H9 (cell line): ENCODE results near the gene CFAP65. TPM values are rescaled to one million over a fixed set of nuclear protein-coding genes. Genes with fewer than 3 reads are reported as not detected.

Experiments
- DNase-seq: peaks from one replicate; pipeline ENCODE4 v3.0.0-alpha.2; 2017
- H2AFZ ChIP-seq: one replicate; pipeline ENCODE4 v1.6.1; 2013; ENCODE audit warnings: mild to moderate bottlenecking, low read length, control low read depth, moderate library complexity
- H2AK5ac ChIP-seq: 2 replicates; pipeline ENCODE4 v1.6.1; 2013; ENCODE audit warnings: low read length, control low read depth, mixed read lengths; ENCODE audit not compliant: insufficient read length
- H2BK120ac ChIP-seq: one replicate; pipeline ENCODE4 v1.6.1; 2013; ENCODE audit warnings: low read depth, mild to moderate bottlenecking, low read length, control low read depth, inconsistent platforms; ENCODE audit not compliant: poor library complexity, severe bottlenecking
- H2BK12ac ChIP-seq: 2 replicates; pipeline ENCODE4 v1.6.1; 2013; ENCODE audit warnings: low read length, control low read depth, mixed read lengths, low read depth; ENCODE audit not compliant: insufficient read length
- H2BK15ac ChIP-seq: 2 replicates; pipeline ENCODE4 v1.6.1; 2013; ENCODE audit warnings: low read depth, low read length, control low read depth
- H2BK20ac ChIP-seq: one replicate; pipeline ENCODE4 v1.6.1; 2013; ENCODE audit warnings: low read depth, mild to moderate bottlenecking, low read length, control low read depth, inconsistent platforms; ENCODE audit not compliant: poor library complexity, severe bottlenecking
- H2BK5ac ChIP-seq: 2 replicates; pipeline ENCODE4 v1.6.1; 2013; ENCODE audit warnings: low read length, control low read depth, mixed read lengths; ENCODE audit not compliant: insufficient read length
- H3K14ac ChIP-seq: 2 replicates; pipeline ENCODE4 v1.6.1; 2013; ENCODE audit warnings: low read length, control low read depth; ENCODE audit not compliant: insufficient read depth
- H3K18ac ChIP-seq: 2 replicates; pipeline ENCODE4 v1.6.1; 2013; ENCODE audit warnings: low read depth, mild to moderate bottlenecking, mixed read lengths, low read length, control low read depth; ENCODE audit not compliant: insufficient read length
- H3K23ac ChIP-seq: 2 replicates; pipeline ENCODE4 v1.6.1; 2013; ENCODE audit warnings: low read length, control low read depth, mixed read lengths, low read depth; ENCODE audit not compliant: insufficient read length
- H3K23me2 ChIP-seq: 2 replicates; pipeline ENCODE4 v1.6.1; 2013; ENCODE audit warnings: low read depth, mild to moderate bottlenecking, mixed read lengths, low read length, control low read depth; ENCODE audit not compliant: insufficient read length, poor library complexity, severe bottlenecking
- H3K27ac ChIP-seq: 2 replicates; pipeline ENCODE4 v1.5.1; 2013; ENCODE audit warnings: low read length, control low read depth, mixed read lengths, low read depth; ENCODE audit not compliant: insufficient read length
- H3K27me3 ChIP-seq: 2 replicates; pipeline ENCODE4 v1.6.1; 2013; ENCODE audit warnings: low read length, control low read depth, inconsistent platforms; ENCODE audit not compliant: insufficient read depth
- H3K4ac ChIP-seq: 2 replicates; pipeline ENCODE4 v1.6.1; 2013; ENCODE audit warnings: low read depth, mild to moderate bottlenecking, control low read depth, inconsistent platforms, low read length, moderate library complexity
- H3K4me1 ChIP-seq: 2 replicates; pipeline ENCODE4 v1.6.1; 2013; ENCODE audit warnings: low read length, control low read depth, inconsistent platforms; ENCODE audit not compliant: insufficient read depth
- H3K4me2 ChIP-seq: 2 replicates; pipeline ENCODE4 v1.6.1; 2013; ENCODE audit warnings: low read length, control low read depth, mixed read lengths; ENCODE audit not compliant: insufficient read length, insufficient read depth
- H3K56ac ChIP-seq: 2 replicates; pipeline ENCODE4 v1.6.1; 2013; ENCODE audit warnings: low read depth, mild to moderate bottlenecking, mixed read lengths, low read length, control low read depth; ENCODE audit not compliant: insufficient read length
- H3K79me1 ChIP-seq: 2 replicates; pipeline ENCODE4 v1.6.1; 2013; ENCODE audit warnings: low read depth, mild to moderate bottlenecking, moderate library complexity, low read length, control low read depth, inconsistent platforms; ENCODE audit not compliant: insufficient read depth, poor library complexity, severe bottlenecking
- H3K79me2 ChIP-seq: 2 replicates; pipeline ENCODE4 v1.6.1; 2013; ENCODE audit warnings: low read length, control low read depth, inconsistent platforms; ENCODE audit not compliant: insufficient read depth
- H3K9ac ChIP-seq: 2 replicates; pipeline ENCODE4 v1.6.1; 2013; ENCODE audit warnings: low read length, control low read depth, mixed read lengths; ENCODE audit not compliant: insufficient read length; ENCODE audit errors: extremely low read depth
- H3K9me3 ChIP-seq: one replicate; pipeline ENCODE4 v1.6.1; 2013; ENCODE audit warnings: low read depth, low read length, inconsistent platforms; ENCODE audit not compliant: control insufficient read depth
- H3T11ph ChIP-seq: one replicate; pipeline ENCODE4 v1.6.1; 2013; ENCODE audit warnings: mild to moderate bottlenecking, low read length, control low read depth, inconsistent platforms
- H4K20me1 ChIP-seq: one replicate; pipeline ENCODE4 v1.6.1; 2013; ENCODE audit not compliant: control insufficient read depth, insufficient read length, insufficient read depth
- H4K5ac ChIP-seq: 2 replicates; pipeline ENCODE4 v1.6.1; 2013; ENCODE audit warnings: low read depth, mild to moderate bottlenecking, mixed read lengths, low read length, control low read depth; ENCODE audit not compliant: insufficient read length
- H4K8ac ChIP-seq: replicated peaks from 2 replicates; pipeline ENCODE4 v1.6.1; 2013; ENCODE audit warnings: low read length, control low read depth, mixed read lengths, low read depth; ENCODE audit not compliant: insufficient read length
- H4K91ac ChIP-seq: 2 replicates; pipeline ENCODE4 v1.6.1; 2013; ENCODE audit warnings: low read depth, mild to moderate bottlenecking, moderate library complexity, mixed read lengths, low read length, control low read depth; ENCODE audit not compliant: insufficient read length
- H3K27ac Mint-ChIP-seq, 3 experiments: 2 replicates in 2 of 3; 3 replicates in 1 of 3; pipeline ENCODE4 v1.8.0; 2020 to 2021; ENCODE audit warnings: mixed read lengths in 3 of 3, mild to moderate bottlenecking in 1 of 3, moderate library complexity in 1 of 3
- H3K27me3 Mint-ChIP-seq: 2 replicates; pipeline ENCODE4 v1.8.0; 2021; ENCODE audit warnings: low read depth, mild to moderate bottlenecking, moderate library complexity, mixed read lengths
- H3K36me3 Mint-ChIP-seq, 3 experiments: 2 replicates in 2 of 3; 3 replicates in 1 of 3; pipeline ENCODE4 v1.8.0; 2020 to 2021; ENCODE audit warnings: low read depth in 3 of 3, mixed read lengths in 3 of 3; ENCODE audit not compliant: insufficient read depth in 1 of 3
- H3K4me1 Mint-ChIP-seq, 2 experiments: 2 replicates each; pipeline ENCODE4 v1.8.0; 2020; ENCODE audit warnings: mixed read lengths in 2 of 2
- H3K4me3 Mint-ChIP-seq, 2 experiments: 2 replicates in 1 of 2; 3 replicates in 1 of 2; pipeline ENCODE4 v1.8.0; 2020 to 2021; ENCODE audit warnings: mild to moderate bottlenecking in 2 of 2, mixed read lengths in 2 of 2, moderate library complexity in 1 of 2
- H3K9me3 Mint-ChIP-seq, 2 experiments: 2 replicates in 1 of 2; 3 replicates in 1 of 2; pipeline ENCODE4 v1.8.0; 2020; ENCODE audit warnings: mild to moderate bottlenecking in 2 of 2, mixed read lengths in 2 of 2, moderate library complexity in 1 of 2
- CTCF ChIP-seq: fragments of 200-600 bp; sonication (generic); conservative IDR thresholded peaks from 3 replicates; pipeline ENCODE4 v1.8.0; 2021; ENCODE audit warnings: antibody characterized with exemption, mild to moderate bottlenecking
- WGBS: extraction: QIAGEN DNeasy Blood & Tissue Kit; methylation state at CpG from one replicate; pipeline ENCODE4 v1.1.7; 2013; ENCODE audit warnings: missing lambda C conversion rate, low lambda C conversion rate, mixed read lengths; ENCODE audit not compliant: insufficient read length; ENCODE audit errors: extremely low coverage; 5-methylcytosine and 5-hydroxymethylcytosine counted together
- total RNA-seq: library from RNA; stranded (reverse); gene quantifications from 2 replicates; pipeline ENCODE4 v1.2.1, GENCODE V29; 2021

Gene CFAP65
- total RNA-seq, 1 experiment from 2014 or later: 0.20 TPM

- no peak overlapping the region for H4K5ac ChIP-seq
- no peak overlapping the region for H3K23ac ChIP-seq
- no peak overlapping the region for H2BK120ac ChIP-seq
- no peak overlapping the region for H2BK12ac ChIP-seq
- H3K27me3 ChIP-seq: peaks cover 20% of the 10 kb centered on the region
- no peaks in the 10 kb centered on the region for H3K9me3 ChIP-seq
- H3K79me2 ChIP-seq: no peaks in the 10 kb centered on the region
- H3K18ac ChIP-seq: no peak overlapping the region
- no peaks in the 10 kb centered on the region for H4K20me1 ChIP-seq
- H3K27ac Mint-ChIP-seq: no peak overlapping the region
- H3K4me2 ChIP-seq: peak overlapping the region; percentile 46
- no peaks in the 10 kb centered on the region; a peak in 3 of 7 replicates for H3K36me3 Mint-ChIP-seq
- peaks cover 23 to 38% of the 10 kb centered on the region in 2 experiments for H3K4me1 Mint-ChIP-seq
- H2AFZ ChIP-seq: no peak overlapping the region
- no peak overlapping the region; the same call in 1 of the 2 replicates for H2BK15ac ChIP-seq
- H3K14ac ChIP-seq: no peak overlapping the region; the same call in 1 of the 2 replicates
- H2BK5ac ChIP-seq: no peak overlapping the region
- H3K27me3 Mint-ChIP-seq: peaks cover 71% of the 10 kb centered on the region
- no peaks in the 10 kb centered on the region for H3K79me1 ChIP-seq
- no peak overlapping the region for H3K9ac ChIP-seq
- no peak overlapping the region for H3K27ac ChIP-seq
- peaks cover 0 to 2% of the 10 kb centered on the region in 2 experiments; a peak in 2 of 5 replicates for H3K9me3 Mint-ChIP-seq
- H3K4me1 ChIP-seq: peaks cover 4% of the 10 kb centered on the region; the same call in 1 of the 2 replicates
- H4K91ac ChIP-seq: no peak overlapping the region
- H3K23me2 ChIP-seq: peaks cover 16% of the 10 kb centered on the region
- H3T11ph ChIP-seq: no peak overlapping the region
- no peak overlapping the region for H2AK5ac ChIP-seq
- WGBS: no CpG with 5 or more reads among the region's 87 CpGs
- no peak overlapping the region for H2BK20ac ChIP-seq
- H3K56ac ChIP-seq: no peak overlapping the region
- TF ChIP-seq CTCF: no peak
- H3K4ac ChIP-seq: no peak overlapping the region
- H4K8ac ChIP-seq: no peak overlapping the region
- peak overlapping the region; percentile 51 to 74 for H3K4me3 Mint-ChIP-seq
- no peak for DNase-seq
These were observed 80.8 kb downstream of the CFAP65 start for GRCh38 chr2:218960309-218961165.
